Activated T-cell treated with anti-CD3 and anti-CD28 coated beads, Interleukin-2, amount 50 U/mL, for 4 hours (primary cell): ENCODE data around the gene UBE2L3. TPM values are rescaled to one million over a fixed set of nuclear protein-coding genes. Genes with fewer than 3 reads are reported as not detected.

Experiments used
- total RNA-seq, 3 donors: library from RNA; stranded (reverse); gene quantifications; one replicate each; pipeline ENCODE4 v1.2.1, GENCODE V29; 2021

Gene UBE2L3
- total RNA-seq, 3 donors from 2014 or later: 73.5 to 79.2 (median 78.0) TPM

Other genes starting within 250 kb of the UBE2L3 start
- gene RIMBP3B, start 184.0 kb upstream of the UBE2L3 start, total RNA-seq: under 1 TPM in 2 of 3 donors, not detected in 1; 0.20 to 0.61 TPM
- 1 to 10 TPM; 8.1 to 8.8 (median 8.2) TPM for gene HIC2, start 150.3 kb upstream of the UBE2L3 start, total RNA-seq
- gene TMEM191C, start 100.3 kb upstream of the UBE2L3 start, total RNA-seq: under 1 TPM; 0.23 to 0.87 (median 0.53) TPM
- under 1 TPM in 2 of 3 donors, not detected in 1; 0.20 to 0.57 TPM for gene RIMBP3C, start 16.3 kb upstream of the UBE2L3 start, total RNA-seq
- 10 to 100 TPM; 74.5 to 91.5 (median 91.4) TPM for gene YDJC, start 62.3 kb downstream of the UBE2L3 start, total RNA-seq
- 1 to 10 TPM in 1 of 3 donors, under 1 TPM in 2; 0.73 to 1.3 (median 0.86) TPM for gene CCDC116, start 65.0 kb downstream of the UBE2L3 start, total RNA-seq
- gene SDF2L1, start 74.6 kb downstream of the UBE2L3 start, total RNA-seq: 100 to 1,000 TPM; 151 to 173 (median 163) TPM
- 10 to 100 TPM; 40.0 to 44.7 (median 40.0) TPM for gene PPIL2, start 98.3 kb downstream of the UBE2L3 start, total RNA-seq
- gene YPEL1, start 168.1 kb downstream of the UBE2L3 start, total RNA-seq: under 1 TPM; 0.13 to 0.19 (median 0.18) TPM